NCI-H2107 treated with DMSO at 0.1 percent for 48 hours (cell line): ENCODE measurements around the gene C16orf78.
A peak's percentile ranks its signal among the peaks of the same experiment; 100 is the strongest.

Experiments used
- DNase-seq: peaks from one replicate; lab custom pipeline; 2025; ENCODE audit not compliant: unreplicated experiment; lab: John Stamatoyannopoulos, UW

The C16orf78 gene

GRCh38 chr16:49382916-49383315 lies 9.3 kb downstream of the C16orf78 start:
- no peak for DNase-seq

- no peak for DNase-seq
Observed at GRCh38 chr16:49395021-49395420, 21.4 kb downstream of the C16orf78 start.

GRCh38 chr16:49396206-49396720 lies 22.7 kb downstream of the C16orf78 start:
- DNase-seq: no peak

- DNase-seq: no peak
Observed at GRCh38 chr16:49398761-49399160, 25.2 kb downstream of the C16orf78 start.

GRCh38 chr16:49399594-49400364 lies 26.2 kb downstream of the C16orf78 start:
- no peak for DNase-seq

- no peak for DNase-seq
Observed at GRCh38 chr16:49400611-49401010, 27.0 kb downstream of the C16orf78 start.

GRCh38 chr16:49405123-49405522 lies 31.5 kb downstream of the C16orf78 start:
- DNase-seq: no peak

GRCh38 chr16:49405530-49405929 lies 31.9 kb downstream of the C16orf78 start:
- no peak for DNase-seq

GRCh38 chr16:49407873-49408550 lies 34.4 kb downstream of the C16orf78 start:
- peak; percentile 41 for DNase-seq

GRCh38 chr16:49409121-49409520 lies 35.5 kb downstream of the C16orf78 start:
- no peak for DNase-seq

- no peak for DNase-seq
Observed at GRCh38 chr16:49410226-49410625, 36.6 kb downstream of the C16orf78 start.

- DNase-seq: no peak
Observed at GRCh38 chr16:49411121-49411970, 37.7 kb downstream of the C16orf78 start.

GRCh38 chr16:49414671-49415070 lies 41.1 kb downstream of the C16orf78 start:
- no peak for DNase-seq

- DNase-seq: no peak
Observed at GRCh38 chr16:49415083-49415482, 41.5 kb downstream of the C16orf78 start.

- no peak for DNase-seq
Observed at GRCh38 chr16:49416001-49416675, 42.5 kb downstream of the C16orf78 start.

GRCh38 chr16:49417354-49417753 lies 43.8 kb downstream of the C16orf78 start:
- no peak for DNase-seq

- DNase-seq: no peak
Observed at GRCh38 chr16:49419006-49419405, 45.4 kb downstream of the C16orf78 start.

GRCh38 chr16:49419862-49420261 lies 46.3 kb downstream of the C16orf78 start:
- no peak for DNase-seq

GRCh38 chr16:49422896-49423295 lies 49.3 kb downstream of the C16orf78 start:
- no peak for DNase-seq

- no peak for DNase-seq
Observed at GRCh38 chr16:49424961-49425360, 51.4 kb downstream of the C16orf78 start.

GRCh38 chr16:49427771-49428170 lies 54.2 kb downstream of the C16orf78 start:
- DNase-seq: no peak
